GM21825 (cell line): ENCODE data around the gene ZNF630.
"Not testable (repeated sequence)": the region's sequence is repeated elsewhere in the genome, so short reads cannot be mapped to it uniquely, and the experiment has no call there.

Source experiments
- ATAC-seq: cut with Tn5 transposase; IDR thresholded peaks from one replicate; pipeline ENCODE4 v1.9.1; 2021; ENCODE audit warnings: mild to moderate bottlenecking, moderate library complexity; ENCODE audit not compliant: unreplicated experiment

Gene ZNF630

GRCh38 chrX:48030641-48031173, 40.7 kb downstream of the ZNF630 start:
- ATAC-seq, result not testable (repeated sequence)

DNA sequence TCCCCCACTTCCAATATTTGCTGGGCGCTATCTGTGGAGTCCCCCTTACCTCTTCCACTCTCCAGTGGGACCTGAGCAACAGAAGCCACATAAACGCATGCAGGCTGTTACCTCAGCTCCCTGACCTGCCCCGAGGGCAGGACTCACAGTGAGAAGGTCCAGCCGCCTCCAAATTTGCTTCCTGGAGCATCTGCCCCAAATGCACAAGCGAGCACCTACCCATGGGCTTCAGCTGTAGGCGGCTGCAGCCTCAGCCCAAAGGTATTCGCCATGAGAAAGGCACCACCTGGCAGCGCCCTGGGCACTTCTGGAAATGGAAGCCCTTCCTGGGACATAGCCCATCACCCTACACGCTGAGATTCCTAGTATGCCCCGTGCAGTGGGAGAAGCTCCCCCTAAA, 41.2 kb downstream of the ZNF630 start:
- ATAC-seq, result no peak

DNA sequence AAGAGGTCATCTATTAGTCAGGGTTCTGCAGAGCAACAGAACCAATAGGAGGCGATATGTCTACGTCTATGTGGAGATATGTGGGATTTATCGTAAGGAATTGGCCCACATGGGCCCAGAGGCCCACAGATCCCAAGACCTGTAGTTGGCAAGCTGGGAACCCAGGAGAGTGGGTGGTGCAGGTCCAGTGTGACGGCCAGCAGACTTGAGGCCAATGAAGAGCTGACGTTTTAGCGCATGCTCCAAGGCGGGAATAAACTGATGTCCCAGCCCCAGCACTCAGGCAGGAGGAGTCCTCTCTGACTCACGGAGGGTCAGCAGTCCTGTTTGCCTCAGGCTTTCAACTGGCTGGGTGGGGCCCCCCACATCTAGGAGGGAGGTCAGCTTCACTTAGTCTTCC, 43.3 kb downstream of the ZNF630 start:
- ATAC-seq, result no peak

DNA sequence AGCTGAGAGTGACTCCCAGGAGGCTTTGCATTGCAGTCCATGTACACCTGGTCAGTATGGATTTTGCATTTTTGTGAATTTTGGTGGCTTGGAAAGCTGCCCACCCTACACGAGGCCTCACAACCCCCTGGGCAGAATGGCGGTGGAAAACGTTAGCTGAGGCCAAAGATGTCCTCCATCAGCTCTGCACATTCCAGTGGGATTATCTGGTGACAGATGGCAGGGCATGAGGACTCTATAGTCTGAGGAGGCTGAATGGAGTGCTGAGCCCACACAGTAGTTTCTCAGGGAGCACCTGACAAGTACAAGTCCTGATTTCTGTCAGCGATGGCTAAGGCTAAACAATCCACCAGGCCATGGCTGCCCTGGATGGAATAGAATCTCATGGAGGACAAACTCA, 43.9 kb downstream of the ZNF630 start:
- ATAC-seq, result not testable (repeated sequence)

GRCh38 chrX:48025561-48025960, 45.9 kb downstream of the ZNF630 start:
- no peak for ATAC-seq

- ATAC-seq, result no peak
Measured at GRCh38 chrX:48022738-48023137, 48.7 kb downstream of the ZNF630 start.

DNA sequence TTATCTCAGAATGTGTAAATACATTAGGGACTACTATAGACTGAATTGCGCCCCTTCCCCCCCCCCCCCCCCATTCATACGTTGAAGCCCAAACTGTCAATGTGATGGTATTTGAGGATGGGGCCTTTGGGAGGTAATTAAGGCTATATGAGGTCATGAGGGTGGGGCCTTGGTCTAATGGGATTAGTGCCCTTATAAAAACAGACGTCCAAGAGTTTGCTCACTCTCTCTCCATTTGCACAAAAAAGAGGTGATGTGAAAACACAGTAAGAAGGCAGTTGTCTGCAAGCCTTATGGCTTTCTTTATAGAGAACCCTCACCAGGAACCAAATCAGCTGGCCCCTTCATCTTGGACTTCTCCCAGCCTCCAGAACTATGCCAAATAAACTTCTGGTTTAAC, 49.3 kb downstream of the ZNF630 start:
- ATAC-seq, result no peak

- ATAC-seq, result peak; percentile 45
Measured at GRCh38 chrX:48021026-48021900, 50.2 kb downstream of the ZNF630 start.

- not testable (repeated sequence) for ATAC-seq
Measured at GRCh38 chrX:48020472-48020871, 51.0 kb downstream of the ZNF630 start.

GRCh38 chrX:48019892-48020291, 51.5 kb downstream of the ZNF630 start:
- ATAC-seq, result not testable (repeated sequence)

- not testable (repeated sequence) for ATAC-seq
Measured at GRCh38 chrX:48016583-48017310, 54.7 kb downstream of the ZNF630 start.

GRCh38 chrX:48009445-48009960, 61.9 kb downstream of the ZNF630 start:
- not testable (repeated sequence) for ATAC-seq
